ENCODE measurements around the gene CHKB.

The CHKB gene

GRCh38 chr22:50595189-50595588, 12.5 kb upstream of the CHKB start:
- no peak for DNase-seq

DNA sequence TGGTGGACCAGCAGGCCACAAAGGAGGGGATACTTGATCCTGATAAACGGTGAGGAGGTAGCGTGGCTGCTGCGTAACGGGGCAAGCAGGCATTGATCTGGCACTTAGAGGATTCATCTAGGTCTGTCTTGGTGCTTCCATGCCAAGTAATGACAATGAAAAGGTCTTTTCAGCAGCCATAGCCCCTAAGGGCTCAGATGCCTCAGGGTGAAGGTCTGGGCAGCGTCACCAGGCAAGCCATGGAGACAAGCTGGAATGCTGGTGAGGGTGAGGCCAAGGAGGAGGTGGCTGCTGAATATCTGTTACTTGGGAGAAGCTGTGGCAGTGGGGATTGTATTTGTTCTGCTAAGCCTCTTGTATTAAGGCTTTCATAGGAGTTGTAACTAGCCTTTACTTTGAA, 4.8 kb upstream of the CHKB start:
- no peak for DNase-seq

DNA sequence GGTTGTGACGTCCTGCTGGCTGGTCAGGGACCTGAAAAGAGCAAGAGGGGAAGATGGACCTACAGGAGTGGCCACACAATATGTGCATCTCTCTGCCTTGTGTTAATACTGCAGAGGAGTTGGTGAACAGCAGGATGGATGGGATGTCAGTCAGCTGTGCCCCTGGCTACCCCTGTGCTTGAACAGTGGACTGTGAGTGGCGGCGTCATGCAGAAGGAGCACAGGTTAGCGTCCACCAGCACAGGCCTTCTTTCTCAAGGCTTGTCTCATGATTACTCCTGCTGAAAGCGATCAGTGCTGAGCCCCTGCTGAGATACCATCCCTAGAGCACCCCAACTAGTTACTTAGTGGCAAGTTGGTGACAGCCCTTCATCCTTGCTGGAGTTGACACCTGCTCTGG, 3.8 kb upstream of the CHKB start:
- DNase-seq = no peak

DNA sequence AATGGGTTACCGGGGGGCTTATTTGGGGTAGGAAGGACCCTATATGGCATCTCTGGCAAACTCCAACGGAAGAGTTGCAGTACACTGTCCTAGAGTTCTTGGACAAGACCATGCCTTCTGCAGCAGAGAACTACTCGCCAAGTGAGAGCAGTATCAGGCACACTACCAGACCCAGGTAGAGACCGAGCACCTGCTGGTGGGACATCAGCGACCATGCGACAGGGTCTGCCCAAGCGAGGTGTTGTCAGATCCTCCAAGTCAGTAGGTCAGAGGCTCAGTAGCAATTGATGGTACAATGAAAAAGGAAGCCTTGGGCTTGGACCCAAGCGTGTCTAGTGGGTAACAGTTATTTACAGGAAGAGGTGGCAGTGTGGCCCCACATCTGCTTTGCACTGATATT, 3.1 kb upstream of the CHKB start:
- no peak for DNase-seq

DNA sequence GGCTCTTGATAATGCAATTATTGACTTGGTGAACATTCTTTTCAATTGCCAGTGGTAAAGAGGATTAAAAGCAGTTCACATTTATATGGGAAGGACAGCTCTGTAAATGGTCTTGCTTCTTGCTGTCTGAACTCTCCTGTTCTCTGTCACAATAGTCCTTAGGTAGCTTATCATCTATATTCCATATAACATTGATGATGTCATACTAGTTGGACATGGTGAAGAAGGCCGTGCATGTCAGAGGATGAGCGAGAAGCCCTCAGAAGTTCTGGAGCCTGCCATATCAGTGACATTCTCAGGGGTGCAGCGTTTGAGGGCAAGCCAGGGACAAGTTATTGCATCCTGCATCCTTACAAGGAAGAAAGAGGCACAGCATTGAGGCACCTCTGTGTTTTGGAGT, 2.6 kb upstream of the CHKB start:
- DNase-seq = no peak

DNA sequence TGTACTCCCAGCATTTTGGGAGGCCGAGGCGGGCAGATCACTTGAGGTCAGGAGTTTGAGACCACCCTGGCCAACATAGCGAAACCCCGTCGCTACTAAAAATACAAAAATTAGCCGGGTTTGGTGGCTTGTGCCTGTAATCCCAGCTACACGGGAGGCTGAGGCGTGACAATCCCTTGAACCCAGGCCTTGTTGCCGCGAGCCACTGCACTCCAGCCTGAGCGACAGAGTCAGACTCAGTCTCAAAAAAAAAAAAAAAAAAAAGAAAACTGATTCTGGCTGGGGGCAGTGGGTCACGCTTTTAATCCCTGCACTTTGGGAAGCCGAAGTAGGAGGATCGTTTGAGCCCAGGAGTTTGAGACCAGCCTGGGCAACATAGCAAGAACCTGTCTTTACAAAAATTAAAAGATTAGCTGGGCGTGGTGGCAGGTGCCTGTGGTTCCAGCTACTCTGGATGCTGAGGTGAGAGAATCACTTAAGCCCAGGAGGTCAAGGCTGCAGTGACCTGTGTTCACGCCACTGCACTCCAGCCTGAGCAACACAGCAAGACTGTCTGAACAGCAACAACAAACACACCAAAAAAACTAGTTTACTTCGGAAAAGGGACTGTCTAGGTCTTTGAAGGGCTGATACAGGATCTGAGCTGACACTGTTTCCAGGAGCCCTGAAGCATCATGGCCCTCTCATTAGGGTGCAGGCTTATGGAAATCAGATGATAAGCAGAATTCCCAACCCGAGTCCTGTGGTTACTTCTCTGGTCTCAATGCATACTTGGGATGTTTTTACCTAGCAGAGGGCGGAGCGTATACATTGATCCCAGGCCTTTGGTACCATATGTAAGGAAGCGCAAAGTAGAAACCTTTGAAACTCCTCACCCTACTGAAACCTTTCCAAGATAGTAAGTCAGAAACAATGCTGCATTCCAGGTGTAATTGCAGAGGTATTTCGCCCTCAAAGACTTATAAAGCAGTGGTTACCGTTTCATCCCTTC, 1.8 kb upstream of the CHKB start:
- no peak for DNase-seq

GRCh38 chr22:50583294-50583861, 729 bp upstream of the CHKB start:
- no peak for DNase-seq

DNA sequence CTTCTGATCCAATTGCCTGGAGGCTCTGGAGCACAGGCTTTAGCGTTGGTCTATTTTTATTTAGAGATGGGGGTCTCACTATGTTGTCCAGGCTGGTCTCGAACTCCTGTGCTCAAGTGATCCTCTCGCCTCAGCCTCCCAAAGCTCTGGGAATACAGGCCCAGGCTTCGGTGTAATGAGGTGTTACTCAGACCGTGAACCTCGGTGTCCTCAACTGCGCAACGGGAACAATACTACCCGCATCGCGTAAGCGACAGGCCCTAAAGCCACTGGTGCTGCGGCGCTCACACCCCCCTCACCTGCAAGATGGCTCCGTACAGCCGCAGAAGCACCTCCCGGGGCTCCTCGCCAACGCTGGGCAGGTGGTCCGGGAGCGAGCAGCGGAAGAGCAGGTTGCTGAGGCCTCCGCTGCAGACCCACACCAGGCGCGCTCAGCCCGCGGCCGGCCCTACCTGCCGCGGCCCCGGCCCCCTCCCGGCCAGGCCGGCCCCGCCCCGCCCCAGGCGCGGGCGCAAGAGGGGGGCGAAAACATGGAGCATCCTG, 628 bp downstream of the CHKB start:
- no peak for DNase-seq

- no peak for DNase-seq
These were observed 1.4 kb downstream of the CHKB start for GRCh38 chr22:50581031-50581949.

DNA sequence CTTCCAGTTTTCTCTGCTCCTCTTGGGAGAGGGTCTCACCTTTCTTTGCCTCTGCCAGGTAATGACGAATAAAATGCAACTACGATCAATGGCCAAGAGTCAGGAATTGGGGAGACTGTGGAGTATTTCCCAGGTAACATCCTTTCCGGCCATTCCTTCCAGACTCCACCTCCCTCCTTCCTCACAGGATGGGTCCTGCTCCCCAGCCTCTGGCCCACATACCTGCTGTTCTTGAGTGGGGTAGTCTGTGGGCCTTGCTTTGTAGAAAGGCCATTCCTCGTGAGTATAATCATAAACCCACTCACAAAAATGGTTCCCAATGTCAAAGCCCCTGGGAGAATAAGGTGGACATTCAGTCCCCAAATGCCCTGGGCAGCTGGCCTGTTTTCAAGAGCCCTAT, 2.9 kb downstream of the CHKB start:
- DNase-seq = no peak

GRCh38 chr22:50578776-50579310, 3.8 kb downstream of the CHKB start:
- peak; percentile 10 for DNase-seq

- no peak for DNase-seq
These were observed 4.5 kb downstream of the CHKB start, which contains the start of gene CPT1B for GRCh38 chr22:50577987-50578775. Gene CPT1B, minus strand, starts transcription at chr22:50578427. Its CDS starts 512 bp downstream, at chr22:50577915.

DNA sequence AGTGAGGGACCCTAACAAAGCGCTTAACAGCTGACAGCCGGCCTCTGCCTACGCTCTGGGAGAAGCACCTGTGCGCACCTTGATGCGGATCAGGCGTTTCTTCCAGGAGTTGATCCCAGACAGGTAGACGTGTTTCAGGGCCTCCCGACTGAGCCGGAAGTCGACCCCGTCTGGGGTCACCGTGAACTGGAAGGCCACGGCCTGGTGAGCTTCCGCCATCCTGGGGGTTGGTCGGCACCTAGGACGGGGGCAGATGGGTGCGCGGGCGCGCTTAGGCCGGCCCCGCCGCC, 5.0 kb downstream of the CHKB start:
- no peak for DNase-seq

GRCh38 chr22:50576806-50577696, 5.6 kb downstream of the CHKB start:
- DNase-seq = no peak

DNA sequence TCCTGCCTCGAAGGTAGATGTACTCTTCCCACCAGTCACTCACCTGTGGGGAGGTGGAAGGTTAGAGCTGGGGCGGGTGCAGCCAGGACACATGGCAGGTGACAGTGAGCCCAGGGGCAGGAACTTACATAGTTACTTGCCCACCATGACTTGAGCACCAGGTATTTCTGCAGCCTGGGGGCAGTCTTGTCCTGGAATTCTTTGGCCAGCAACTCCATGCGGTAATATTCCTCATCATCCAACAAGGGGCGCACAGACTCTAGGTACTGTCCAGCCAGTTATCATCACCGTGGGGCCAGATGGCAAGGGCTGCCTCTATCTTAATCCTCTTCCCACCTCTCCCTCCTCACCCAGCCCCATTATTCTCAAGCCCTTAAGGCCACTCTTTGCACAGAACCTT, 6.6 kb downstream of the CHKB start:
- DNase-seq = no peak

GRCh38 chr22:50575426-50575941, 7.2 kb downstream of the CHKB start:
- DNase-seq = no peak

GRCh38 chr22:50574383-50574755, 8.3 kb downstream of the CHKB start:
- no peak for DNase-seq

DNA sequence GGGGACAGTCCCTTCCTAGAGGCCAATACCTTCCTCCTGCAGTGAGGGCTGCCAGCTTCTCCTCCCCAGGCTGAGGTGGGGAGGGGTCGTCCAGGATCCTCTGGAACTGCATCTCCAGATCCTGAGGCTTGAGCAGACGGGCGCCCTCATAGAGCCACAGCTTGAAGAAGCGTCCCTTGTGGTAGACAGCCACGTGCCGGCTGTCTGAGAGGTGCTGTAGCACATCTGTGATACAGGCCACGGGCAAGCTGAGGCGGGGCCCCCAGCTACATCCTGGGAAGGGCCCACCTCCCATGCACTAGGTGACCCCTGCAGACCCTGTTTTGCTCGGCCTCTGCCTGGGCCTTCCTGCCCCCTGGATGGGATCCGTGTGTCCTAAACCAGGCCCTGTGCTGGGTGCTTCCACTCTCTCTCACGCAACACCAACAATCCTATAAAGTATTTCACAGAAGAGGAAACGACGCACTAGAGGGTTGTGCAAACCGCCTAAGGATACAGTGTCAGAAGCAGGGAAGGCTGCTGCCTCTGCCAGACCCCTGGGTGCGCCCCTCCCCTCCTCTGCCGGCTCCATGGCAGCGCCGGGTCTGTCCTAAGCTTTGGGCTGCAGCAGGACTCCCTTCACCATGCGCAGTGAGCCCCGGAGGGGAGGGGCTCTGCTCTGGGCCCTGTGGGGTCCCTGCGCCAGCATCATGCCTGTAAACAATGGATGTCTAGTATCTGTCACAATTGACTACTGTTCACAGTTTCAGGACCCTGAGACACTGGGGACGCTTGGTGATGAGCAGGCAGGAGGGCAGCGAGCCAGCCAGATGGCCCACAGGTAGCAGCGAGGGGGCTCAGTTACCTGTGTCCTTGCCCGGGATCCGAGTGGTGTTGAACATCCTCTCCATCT, 8.9 kb downstream of the CHKB start:
- DNase-seq = no peak

- no peak for DNase-seq
These were observed 9.7 kb downstream of the CHKB start for GRCh38 chr22:50572965-50573364.
